SJSA1 (cell line): ENCODE measurements around the gene ZNF324. TPM values are rescaled to one million over a fixed set of nuclear protein-coding genes. Genes with fewer than 3 reads are reported as not detected.
"Not testable (repeated sequence)": the region's sequence is repeated elsewhere in the genome, so short reads cannot be mapped to it uniquely, and the experiment has no call there.

Experiments
- DNase-seq, 2 experiments: peaks; one replicate each; pipeline ENCODE4 v3.0.0-alpha.2; 2015 to 2020; ENCODE audit warnings: low spot score in 2 of 2, low read depth in 1 of 2
- H3K27ac ChIP-seq: fragments of 250-450 bp; sonication (Bioruptor Pico); 2 replicates; pipeline ENCODE4 v1.5.1; 2020; ENCODE audit warnings: mild to moderate bottlenecking, moderate library complexity
- H3K27me3 ChIP-seq: fragments of 250-450 bp; sonication (Bioruptor Pico); replicated peaks from 2 replicates; pipeline ENCODE4 v1.5.1; 2020; ENCODE audit warnings: mild to moderate bottlenecking, moderate library complexity
- H3K36me3 ChIP-seq: fragments of 250-450 bp; sonication (Bioruptor Pico); 2 replicates; pipeline ENCODE4 v1.5.1; 2020; ENCODE audit warnings: mild to moderate bottlenecking
- H3K4me1 ChIP-seq: fragments of 250-450 bp; sonication (Bioruptor Pico); replicated peaks from 2 replicates; pipeline ENCODE4 v1.6.1; 2021; ENCODE audit warnings: mild to moderate bottlenecking
- H3K4me3 ChIP-seq: fragments of 250-450 bp; sonication (Bioruptor Pico); 2 replicates; pipeline ENCODE4 v1.5.1; 2020; ENCODE audit warnings: mild to moderate bottlenecking
- H3K9me3 ChIP-seq: fragments of 250-450 bp; sonication (Bioruptor Pico); replicated peaks from 2 replicates; pipeline ENCODE4 v1.5.1; 2020; ENCODE audit warnings: mild to moderate bottlenecking
- total RNA-seq: library from RNA; depleted of rRNA; stranded (reverse); fragments of >200 nt; shearing (Covaris generic); gene quantifications from 2 replicates; pipeline ENCODE4 v1.2.3, GENCODE V29; 2014; rRNA removed

Gene ZNF324
- 6.4 and 15.1 TPM in 2 replicates for total RNA-seq

DNA sequence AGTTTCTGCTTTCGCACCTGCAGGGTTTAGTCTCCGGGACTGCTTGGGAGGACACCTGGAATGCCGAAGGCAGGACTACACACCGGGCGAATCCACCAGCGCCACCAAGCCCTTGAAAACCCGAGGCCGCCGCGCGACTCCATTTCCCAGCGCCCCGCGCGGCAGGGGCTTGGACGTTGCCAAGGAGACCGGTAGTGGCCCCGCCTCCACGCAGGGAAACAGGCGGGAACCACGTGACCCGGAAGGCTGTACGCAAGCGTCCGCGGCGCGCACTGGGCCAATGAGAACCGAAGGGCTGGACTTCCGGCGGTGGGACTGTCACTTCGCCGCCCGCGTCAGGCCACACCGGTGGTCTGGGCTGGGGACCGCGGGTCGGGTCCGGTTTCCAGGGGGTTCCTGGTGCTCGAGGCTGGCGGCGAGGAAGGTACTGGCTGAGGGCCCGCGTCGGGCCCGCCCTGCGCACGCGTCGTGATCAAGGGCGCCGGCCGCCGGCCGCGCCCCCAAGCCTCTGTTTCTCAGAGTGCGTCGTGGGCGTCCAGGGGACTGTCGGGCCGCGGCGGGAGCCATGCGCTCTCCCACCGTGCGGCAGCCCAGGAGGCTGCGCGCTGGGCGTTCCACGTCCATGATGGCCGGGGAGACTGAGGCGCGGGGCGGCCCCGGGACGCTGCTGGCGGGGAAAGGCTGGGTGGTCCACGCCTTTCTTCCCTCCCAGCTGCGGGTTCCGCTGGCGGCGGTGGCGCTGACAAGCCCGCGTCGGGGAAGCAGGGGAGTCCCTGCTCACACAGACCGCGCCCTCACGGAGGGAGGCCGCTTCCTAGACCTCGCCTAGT, at the start of gene ZNF324:
Gene ZNF324 (plus strand): TSS at position 321 of the 830 bp plus-strand sequence. CDS start 2,106 bp downstream, outside the sequence.
- H3K36me3 ChIP-seq, result peaks cover 26% of the 10 kb centered on the region
- H3K27ac ChIP-seq, result peak within 1 kb of the TSS; percentile 38
- DNase-seq, result peak; percentile 92 to 97

DNA sequence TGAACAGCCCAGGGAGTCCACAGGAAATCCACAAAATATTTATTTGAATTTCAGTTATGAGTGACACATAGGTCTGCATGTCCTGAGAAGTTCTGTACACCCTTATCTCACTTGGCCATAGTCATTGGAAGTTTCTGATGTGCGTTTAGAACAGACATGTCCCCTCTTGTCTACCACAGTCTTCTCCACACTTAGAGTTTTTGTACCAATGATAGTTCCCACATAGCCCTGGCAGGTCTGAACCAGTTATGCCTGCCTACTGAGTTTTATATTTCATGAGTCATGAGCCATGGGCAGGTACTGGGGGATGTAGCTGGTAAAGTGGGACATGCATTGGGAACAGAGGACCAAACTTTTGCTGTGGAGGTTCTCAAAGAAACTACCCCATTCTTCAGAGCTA, 38.3 kb upstream of the ZNF324 start:
- Histone ChIP-seq H3K27ac (no peak overlapping the region), H3K9me3 (peaks cover 53% of the 10 kb centered on the region), H3K4me3 (no peak overlapping the region), H3K27me3 (no peaks in the 10 kb centered on the region), H3K4me1 (no peaks in the 10 kb centered on the region), H3K36me3 (peaks cover 34% of the 10 kb centered on the region)
- DNase-seq, result no peak

More for the DNA sequence above, at the start of gene ZNF324:
- no peaks in the 10 kb centered on the region for H3K9me3 ChIP-seq
- peak within 1 kb of the TSS; percentile 70 for H3K4me3 ChIP-seq
- no peaks in the 10 kb centered on the region for H3K27me3 ChIP-seq
- peaks cover 12% of the 10 kb centered on the region for H3K4me1 ChIP-seq

GRCh38 chr19:58429745-58430144, 37.1 kb upstream of the ZNF324 start:
- no peak overlapping the region for H3K27ac ChIP-seq
- DNase-seq, result no peak
- no peaks in the 10 kb centered on the region for H3K4me1 ChIP-seq
- H3K27me3 ChIP-seq, result no peaks in the 10 kb centered on the region
- H3K36me3 ChIP-seq, result peaks cover 45% of the 10 kb centered on the region
- H3K9me3 ChIP-seq, result peaks cover 63% of the 10 kb centered on the region
- no peak overlapping the region for H3K4me3 ChIP-seq

- peaks cover 70% of the 10 kb centered on the region for H3K36me3 ChIP-seq
- no peak overlapping the region for H3K4me3 ChIP-seq
- peaks cover 59% of the 10 kb centered on the region for H3K9me3 ChIP-seq
- no peak overlapping the region for H3K27ac ChIP-seq
- peaks cover 3% of the 10 kb centered on the region for H3K4me1 ChIP-seq
- no peak for DNase-seq
- no peaks in the 10 kb centered on the region for H3K27me3 ChIP-seq
Measured at GRCh38 chr19:58434217-58434616, 32.7 kb upstream of the ZNF324 start.

- peak within 1 kb of the TSS; percentile 51 for H3K27ac ChIP-seq
- H3K36me3 ChIP-seq, result peaks cover 28% of the 10 kb centered on the region
- peaks cover 23% of the 10 kb centered on the region for H3K9me3 ChIP-seq
- peaks cover 17% of the 10 kb centered on the region for H3K4me1 ChIP-seq
- no peaks in the 10 kb centered on the region for H3K27me3 ChIP-seq
- peak; percentile 92 to 97 for DNase-seq
- peak within 1 kb of the TSS; percentile 50 for H3K4me3 ChIP-seq
Measured at GRCh38 chr19:58439576-58440554, 27.0 kb upstream of the ZNF324 start, which contains the start of gene ZNF132. TSS of gene ZNF132 (minus strand) at chr19:58440153. CDS start at chr19:58439821, 332 bp downstream.

DNA sequence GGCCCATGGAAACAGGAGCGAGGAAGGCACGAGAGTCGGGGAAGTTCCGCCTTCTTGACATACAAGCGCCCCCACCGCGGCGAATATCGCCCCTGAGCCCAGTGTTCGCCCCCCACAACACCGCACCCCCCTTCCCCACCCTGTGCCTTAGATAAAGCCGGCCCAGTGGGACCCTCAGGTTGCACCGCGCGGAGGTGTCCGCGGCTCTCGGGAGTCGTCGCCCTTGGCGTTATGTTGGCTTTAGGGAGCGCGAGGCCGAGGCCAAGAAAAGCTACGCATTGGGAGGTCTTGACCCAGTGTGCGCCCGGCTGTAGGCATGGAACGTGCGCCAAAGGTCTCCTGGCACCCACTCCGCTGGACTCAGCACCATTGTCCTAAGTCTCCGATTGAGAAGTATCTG, 26.3 kb upstream of the ZNF324 start:
- no peak for DNase-seq
- peaks cover 21% of the 10 kb centered on the region for H3K36me3 ChIP-seq
- H3K27me3 ChIP-seq, result no peaks in the 10 kb centered on the region
- peak overlapping the region; percentile 37 for H3K27ac ChIP-seq
- peaks cover 20% of the 10 kb centered on the region for H3K9me3 ChIP-seq
- peaks cover 17% of the 10 kb centered on the region for H3K4me1 ChIP-seq
- H3K4me3 ChIP-seq, result peak overlapping the region; percentile 50

- H3K27me3 ChIP-seq, H3K36me3 ChIP-seq, DNase-seq, H3K4me3 ChIP-seq, H3K27ac ChIP-seq: not testable (repeated sequence)
- Histone ChIP-seq H3K9me3 (peaks cover 23% of the 10 kb centered on the region), H3K4me1 (peaks cover 17% of the 10 kb centered on the region)
Measured at GRCh38 chr19:58442986-58443385, 23.9 kb upstream of the ZNF324 start.

GRCh38 chr19:58448860-58449259, 18.0 kb upstream of the ZNF324 start:
- H3K9me3 ChIP-seq, result peaks cover 24% of the 10 kb centered on the region
- DNase-seq, H3K4me1 ChIP-seq, H3K36me3 ChIP-seq, H3K4me3 ChIP-seq, H3K27me3 ChIP-seq, H3K27ac ChIP-seq: not testable (repeated sequence)

GRCh38 chr19:58449980-58450379, 16.9 kb upstream of the ZNF324 start:
- not testable (repeated sequence) for DNase-seq, H3K27me3 ChIP-seq, H3K36me3 ChIP-seq, H3K27ac ChIP-seq, H3K4me3 ChIP-seq, H3K4me1 ChIP-seq
- peaks cover 24% of the 10 kb centered on the region for H3K9me3 ChIP-seq

- H3K27me3 ChIP-seq, result no peaks in the 10 kb centered on the region
- peak in 1 of 2 experiments; percentile 9 for DNase-seq
- H3K4me3 ChIP-seq, result peak overlapping the region; percentile 74
- peaks cover 24% of the 10 kb centered on the region for H3K9me3 ChIP-seq
- no peak overlapping the region for H3K27ac ChIP-seq
- H3K36me3 ChIP-seq, result peaks cover 4% of the 10 kb centered on the region; the same call in 1 of the 2 replicates
- peaks cover 7% of the 10 kb centered on the region for H3K4me1 ChIP-seq
Measured at GRCh38 chr19:58450856-58451357, 16.0 kb upstream of the ZNF324 start.

GRCh38 chr19:58451358-58452101, 15.3 kb upstream of the ZNF324 start, which contains the start of gene ZNF324B:
TSS of gene ZNF324B (plus strand) at chr19:58451622. CDS start at chr19:58453702, 2,080 bp downstream.
- DNase-seq, result peak; percentile 91 to 97
- peaks cover 8% of the 10 kb centered on the region; the same call in 1 of the 2 replicates for H3K36me3 ChIP-seq
- H3K27ac ChIP-seq, result peak within 1 kb of the TSS; percentile 65
- peaks cover 24% of the 10 kb centered on the region for H3K9me3 ChIP-seq
- H3K4me1 ChIP-seq, result peaks cover 7% of the 10 kb centered on the region
- no peaks in the 10 kb centered on the region for H3K27me3 ChIP-seq
- H3K4me3 ChIP-seq, result peak within 1 kb of the TSS; percentile 74

- DNase-seq, result no peak
- H3K27ac ChIP-seq, result no peak overlapping the region
- no peaks in the 10 kb centered on the region for H3K27me3 ChIP-seq
- peaks cover 11% of the 10 kb centered on the region; the same call in 1 of the 2 replicates for H3K36me3 ChIP-seq
- no peak overlapping the region for H3K4me3 ChIP-seq
- H3K4me1 ChIP-seq, result peaks cover 7% of the 10 kb centered on the region
- peaks cover 16% of the 10 kb centered on the region for H3K9me3 ChIP-seq
Measured at GRCh38 chr19:58453743-58454142, 13.1 kb upstream of the ZNF324 start.
